Kidney (tissue), 14 donors: ENCODE data around the gene PCDHGC4. TPM values are rescaled to one million over a fixed set of nuclear protein-coding genes. Genes with fewer than 3 reads are reported as not detected.

Experiments
- DNase-seq, 5 donors: peaks; one replicate each; pipeline ENCODE4 v3.0.0-alpha.2; 2013 to 2020
- FAIRE-seq: peaks from 2 replicates; lab custom pipeline; 2012; peaks lifted over from hg19 to GRCh38; lab: Jason Lieb, UNC
- H3K27ac ChIP-seq, 2 donors: one replicate each; pipeline ENCODE4 v1.7.0; 2013; ENCODE audit warnings: low read depth in 2 of 2, low read length in 2 of 2, inconsistent platforms in 1 of 2
- H3K27me3 ChIP-seq: one replicate; pipeline ENCODE4 v1.7.1; 2013; ENCODE audit warnings: low read length, inconsistent platforms; ENCODE audit not compliant: control insufficient read depth, insufficient read depth
- H3K36me3 ChIP-seq, 3 donors: one replicate each; pipeline versions ENCODE4 v1.7.0 to v1.7.1; 2013; ENCODE audit warnings: low read length in 3 of 3, control low read depth in 1 of 3, inconsistent platforms in 1 of 3; ENCODE audit not compliant: insufficient read depth in 3 of 3, control insufficient read depth in 2 of 3
- H3K4me1 ChIP-seq, 3 donors: one replicate each; pipeline versions ENCODE4 v1.7.0 to v1.7.1; 2013; ENCODE audit warnings: low read length in 3 of 3, inconsistent platforms in 1 of 3, low read depth in 1 of 3; ENCODE audit not compliant: control insufficient read depth in 2 of 3, insufficient read depth in 2 of 3
- H3K4me3 ChIP-seq, 3 donors: one replicate each; pipeline versions ENCODE4 v1.7.0 to v1.8.1; 2013; ENCODE audit warnings: low read length in 3 of 3, control low read depth in 1 of 3, inconsistent platforms in 1 of 3
- H3K9ac ChIP-seq, 3 donors: one replicate each; pipeline versions ENCODE4 v1.7.0 to v1.7.1; 2013; ENCODE audit warnings: low read length in 3 of 3, control low read depth in 1 of 3, inconsistent platforms in 1 of 3
- H3K9me3 ChIP-seq, 3 donors: one replicate each; pipeline versions ENCODE4 v1.7.0 to v1.7.1; 2013; ENCODE audit warnings: low read length in 3 of 3, control low read depth in 1 of 3, inconsistent platforms in 1 of 3; ENCODE audit not compliant: control insufficient read depth in 2 of 3, insufficient read depth in 1 of 3
- CTCF ChIP-seq: IDR thresholded peaks from 3 replicates; pipeline ENCODE4 v1.5.1; 2012; ENCODE audit warnings: mild to moderate bottlenecking, moderate library complexity, borderline replicate concordance; ENCODE audit not compliant: insufficient read depth; ENCODE audit errors: extremely low read depth
- intact Hi-C: fragments of 100-400 bp; cut with DNase I; formaldehyde crosslinking; loops from one replicate; pipeline ENCODE4 v1.11.1; 2022
- polyA plus RNA-seq: library from polyadenylated mRNA; stranded (reverse); fragments of 350-450 nt; fragmentation: Illumina TruSeq; extraction: RNeasy Lipid Tissue Mini Kit (QIAGEN cat#74804); gene quantifications from one replicate; pipeline ENCODE4 v1.2.3, GENCODE V29; 2014; ENCODE audit warnings: low read depth, low replicate concordance; ENCODE audit not compliant: insufficient read depth
- total RNA-seq: library from RNA; stranded (reverse); fragmentation: NEBNext Ultra II Directional; extraction: Animal tissue kit (Norgen Biotek cat#: 25700); gene quantifications from one replicate; pipeline ENCODE4 v1.2.1, GENCODE V29; 2021
- donor health status: control.
- donor health status: control.
- donor health status: control.
- donor health status: control.
- donor health status: control.
- donor health status: DM: yes; HTN: yes; CAD: no.
- donor health status: Normal renal cell carcinoma (clear cell type).

The PCDHGC4 gene
- total and polyA plus RNA-seq, 2 donors from 2014 or later = 1.5 TPM; not detected in 1

- H3K9me3 ChIP-seq = no peaks in the 10 kb centered on the region
- peak within 1 kb of the TSS; percentile 50 to 84 (median 76) for H3K9ac ChIP-seq
- no peaks in the 10 kb centered on the region for H3K36me3 ChIP-seq
- peaks cover 4 to 20% (median 7%) of the 10 kb centered on the region in 3 donors for H3K4me1 ChIP-seq
- peak; percentile 49 for TF ChIP-seq CTCF
- peak within 1 kb of the TSS; percentile 76 to 80 for H3K27ac ChIP-seq
- H3K4me3 ChIP-seq = peak within 1 kb of the TSS; percentile 75 to 88 (median 86)
- FAIRE-seq (peak; percentile 51), DNase-seq (peak; percentile 93 to 98 (median 97))
- H3K27me3 ChIP-seq = no peaks in the 10 kb centered on the region
- intact Hi-C loops = no loop called here
These were observed 9.2 kb upstream of the PCDHGC4 start, which contains the start of gene PCDHGC3 for GRCh38 chr5:141475625-141476131. PCDHGC3 (plus strand) TSS chr5:141475966; CDS start chr5:141476117, 151 bp downstream.

- peak overlapping the region; percentile 76 to 80 for H3K27ac ChIP-seq
- H3K36me3 ChIP-seq = no peaks in the 10 kb centered on the region
- H3K9ac ChIP-seq = peak overlapping the region; percentile 50 to 84 (median 76)
- no peak for TF ChIP-seq CTCF
- H3K27me3 ChIP-seq = no peaks in the 10 kb centered on the region
- H3K4me3 ChIP-seq = peak overlapping the region; percentile 75 to 88 (median 86)
- DNase-seq = peak; percentile 84 to 95 (median 85)
- intact Hi-C loops = no loop called here
- peaks cover 4 to 20% (median 7%) of the 10 kb centered on the region in 3 donors for H3K4me1 ChIP-seq
- no peak for FAIRE-seq
- H3K9me3 ChIP-seq = no peaks in the 10 kb centered on the region
These were observed 8.5 kb upstream of the PCDHGC4 start for GRCh38 chr5:141476132-141476911.

- H3K9ac ChIP-seq = peak overlapping the region; percentile 11 to 84 (median 76)
- no peak for TF ChIP-seq CTCF
- FAIRE-seq = no peak
- no peaks in the 10 kb centered on the region for H3K9me3 ChIP-seq
- H3K36me3 ChIP-seq = no peaks in the 10 kb centered on the region
- peaks cover 4 to 20% (median 7%) of the 10 kb centered on the region in 3 donors for H3K4me1 ChIP-seq
- H3K4me3 ChIP-seq = peak overlapping the region; percentile 75 to 88 (median 86)
- intact Hi-C loops = no loop called here
- DNase-seq = no peak
- H3K27ac ChIP-seq = no peak overlapping the region
- H3K27me3 ChIP-seq = no peaks in the 10 kb centered on the region
These were observed 7.7 kb upstream of the PCDHGC4 start for GRCh38 chr5:141477044-141477575.
